HEK293 (cell line): ENCODE data around the gene HSPB6.

Source experiments
- CTCF ChIA-PET: fragments of 350-600 bp; formaldehyde crosslinking; extraction: SDS; loops from one replicate; lab custom pipeline; 2021; ENCODE audit warnings: antibody characterized with exemption; lab: Yijun Ruan, JAX
- POLR2A ChIA-PET: fragments of 300-600 bp; formaldehyde crosslinking; extraction: SDS; loops from one replicate; lab custom pipeline; 2020; ENCODE audit warnings: antibody characterized with exemption, inconsistent platforms; lab: Yijun Ruan, JAX
- H3K27ac ChIP-seq: fragments of 200-500 bp; sonication (Bioruptor generic); 2 replicates; pipeline ENCODE4 v1.5.1; 2014; ENCODE audit warnings: low read depth, low read length, control low read depth, inconsistent platforms; ENCODE audit errors: extremely low read depth
- H3K36me3 ChIP-seq, 2 experiments: fragments of 200-500 bp in 1 of 2; sonication (Bioruptor generic) in 1 of 2; 1 replicate in 1 of 2; 2 replicates in 1 of 2; pipeline ENCODE4 v1.5.1; 2014 to 2017; ENCODE audit warnings: inconsistent platforms in 2 of 2, low read length in 2 of 2; ENCODE audit not compliant: control insufficient read depth in 2 of 2, insufficient read depth in 1 of 2
- H3K4me1 ChIP-seq: fragments of 200-500 bp; sonication (Bioruptor generic); 2 replicates; pipeline ENCODE4 v1.5.1; 2014; ENCODE audit warnings: mild to moderate bottlenecking, low read length, inconsistent platforms; ENCODE audit not compliant: control insufficient read depth, insufficient read depth
- H3K4me3 ChIP-seq: 2 replicates; pipeline ENCODE4 v1.5.1; 2011; ENCODE audit warnings: low read depth, mild to moderate bottlenecking, control low read depth, low read length, moderate library complexity
- H3K9me3 ChIP-seq: fragments of 200-500 bp; sonication (Bioruptor generic); 2 replicates; pipeline ENCODE4 v1.5.1; 2014; ENCODE audit warnings: low read depth, low read length, inconsistent platforms; ENCODE audit not compliant: control insufficient read depth, insufficient read depth
- KLF16 ChIP-seq: fragments of 450-650 bp; formaldehyde crosslinking; IDR thresholded peaks from 2 replicates; pipeline ENCODE4 v1.5.1; 2017; ENCODE audit warnings: missing biosample characterization, missing genetic modification characterization
- KLF8 ChIP-seq: fragments of 450-650 bp; formaldehyde crosslinking; IDR thresholded peaks from 2 replicates; pipeline ENCODE4 v1.5.1; 2016; ENCODE audit warnings: missing biosample characterization, missing genetic modification characterization
- MEIS1 ChIP-seq: sonication (generic); formaldehyde crosslinking; IDR thresholded peaks from 2 replicates; pipeline ENCODE4 v1.8.1; 2022; ENCODE audit warnings: missing genetic modification reagents, mild to moderate bottlenecking, borderline replicate concordance
- REPIN1 ChIP-seq: fragments of 450-650 bp; formaldehyde crosslinking; IDR thresholded peaks from 2 replicates; pipeline ENCODE4 v1.5.1; 2017; ENCODE audit warnings: missing biosample characterization, missing genetic modification characterization, low read depth
- SP2 ChIP-seq: fragments of 450-650 bp; formaldehyde crosslinking; IDR thresholded peaks from 2 replicates; pipeline ENCODE4 v1.5.1; 2016; ENCODE audit warnings: missing biosample characterization, missing genetic modification characterization
- ZNF121 ChIP-seq: fragments of 450-650 bp; formaldehyde crosslinking; IDR thresholded peaks from 2 replicates; pipeline ENCODE4 v1.5.1; 2016; ENCODE audit warnings: missing biosample characterization, missing genetic modification characterization
- ZNF221 ChIP-seq: fragments of 450-650 bp; formaldehyde crosslinking; IDR thresholded peaks from 2 replicates; pipeline ENCODE4 v1.5.1; 2017; ENCODE audit warnings: missing biosample characterization, missing genetic modification characterization, borderline replicate concordance
- ZNF24 ChIP-seq: fragments of 450-650 bp; formaldehyde crosslinking; IDR thresholded peaks from 2 replicates; pipeline ENCODE4 v1.5.1; 2016; ENCODE audit warnings: missing biosample characterization, missing genetic modification characterization
- ZNF248 ChIP-seq: fragments of 450-650 bp; formaldehyde crosslinking; IDR thresholded peaks from 2 replicates; pipeline ENCODE4 v1.5.1; 2017; ENCODE audit warnings: missing biosample characterization, missing genetic modification characterization
- ZNF311 ChIP-seq: fragments of 450-650 bp; formaldehyde crosslinking; IDR thresholded peaks from 2 replicates; pipeline ENCODE4 v1.5.1; 2017; ENCODE audit warnings: missing biosample characterization, missing genetic modification characterization, borderline replicate concordance
- ZNF341 ChIP-seq: fragments of 450-650 bp; formaldehyde crosslinking; IDR thresholded peaks from 2 replicates; pipeline ENCODE4; 2016; ENCODE audit warnings: low read depth, missing biosample characterization, missing genetic modification characterization
- ZNF426 ChIP-seq: fragments of 450-650 bp; formaldehyde crosslinking; IDR thresholded peaks from 2 replicates; pipeline ENCODE4 v1.5.1; 2017; ENCODE audit warnings: missing biosample characterization, missing genetic modification characterization, mild to moderate bottlenecking, inconsistent platforms, moderate library complexity
- ZNF549 ChIP-seq: fragments of 450-650 bp; IDR thresholded peaks from 2 replicates; pipeline ENCODE4 v1.5.1; 2018; ENCODE audit warnings: missing biosample characterization, missing genetic modification characterization, mild to moderate bottlenecking, inconsistent platforms, moderate library complexity
- ZNF600 ChIP-seq: fragments of 450-650 bp; formaldehyde crosslinking; IDR thresholded peaks from 2 replicates; pipeline ENCODE4 v1.5.1; 2016; ENCODE audit warnings: missing biosample characterization, missing genetic modification characterization
- ZNF707 ChIP-seq: fragments of 450-650 bp; formaldehyde crosslinking; IDR thresholded peaks from 2 replicates; pipeline ENCODE4 v1.5.1; 2016; ENCODE audit warnings: missing biosample characterization, missing genetic modification characterization
- ZNF776 ChIP-seq: fragments of 450-650 bp; formaldehyde crosslinking; IDR thresholded peaks from 2 replicates; pipeline ENCODE4 v1.5.0; 2017; ENCODE audit warnings: missing biosample characterization, missing genetic modification characterization, borderline replicate concordance
- TF ChIP-seq, protein P1 (sequence below): fragments of 450-650 bp; formaldehyde crosslinking; IDR thresholded peaks from 2 replicates; pipeline ENCODE4 v1.5.1; 2016; ENCODE audit warnings: missing biosample characterization, missing genetic modification characterization
- TF ChIP-seq, protein P2 (sequence below): fragments of 450-650 bp; formaldehyde crosslinking; IDR thresholded peaks from 2 replicates; pipeline ENCODE4 v1.5.1; 2016; ENCODE audit warnings: missing biosample characterization, missing genetic modification characterization
- TF ChIP-seq, protein P3 (sequence below): fragments of 450-650 bp; formaldehyde crosslinking; IDR thresholded peaks from 2 replicates; pipeline ENCODE4 v1.5.1; 2016; ENCODE audit warnings: missing biosample characterization, missing genetic modification characterization, low read depth

The HSPB6 gene

DNA sequence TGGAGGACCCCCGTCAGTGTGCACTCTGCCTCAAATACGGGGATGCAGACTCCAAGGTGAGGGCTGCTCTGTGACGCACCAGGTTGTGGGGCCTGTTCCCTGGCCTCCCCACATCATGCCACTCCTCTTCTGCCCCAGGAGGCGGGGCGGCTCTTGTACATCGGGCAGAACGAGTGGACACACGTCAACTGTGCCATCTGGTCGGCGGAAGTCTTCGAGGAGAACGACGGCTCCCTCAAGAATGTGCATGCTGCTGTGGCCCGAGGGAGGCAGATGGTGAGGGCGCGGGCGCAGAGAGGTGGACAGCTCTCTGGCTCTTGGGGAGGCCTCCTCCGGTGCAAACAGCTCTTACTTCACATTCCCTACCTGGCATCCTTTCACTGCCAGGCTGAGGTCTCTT is 27.8 kb downstream of the HSPB6 start:
- Histone ChIP-seq H3K27ac (no peak overlapping the region), H3K4me3 (no peak overlapping the region), H3K36me3 (peaks cover 97 to 98% of the 10 kb centered on the region in 2 experiments), H3K9me3 (no peaks in the 10 kb centered on the region), H3K4me1 (no peaks in the 10 kb centered on the region)
- ChIA-PET POLR2A (interaction anchor here (1.0 to 13.6 kb wide), 3 partner anchors 9 to 85 kb away, joined by 3 to 204 read pairs (median 7); no protein-coding TSS in a partner anchor), CTCF (interaction anchor here (0.6 kb wide), 1 partner anchor 39 kb away, joined by 4 read pairs; no protein-coding TSS in a partner anchor)
- TF ChIP-seq MEIS1 (CRISPR knock-in tag): no peak
- no peak for TF ChIP-seq ZNF24 (tag by site-specific recombination)
- no peak for TF ChIP-seq ZNF426
- TF ChIP-seq ZNF121 (tag by site-specific recombination): no peak
- TF ChIP-seq, protein P1, sequence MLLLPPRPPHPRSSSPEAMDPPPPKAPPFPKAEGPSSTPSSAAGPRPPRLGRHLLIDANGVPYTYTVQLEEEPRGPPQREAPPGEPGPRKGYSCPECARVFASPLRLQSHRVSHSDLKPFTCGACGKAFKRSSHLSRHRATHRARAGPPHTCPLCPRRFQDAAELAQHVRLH (tag by site-specific recombination): no peak
- TF ChIP-seq KLF16 (tag by site-specific recombination): no peak
- TF ChIP-seq ZNF707 (tag by site-specific recombination): no peak
- no peak for TF ChIP-seq ZNF776
- no peak for TF ChIP-seq REPIN1 (tag by site-specific recombination)

DNA sequence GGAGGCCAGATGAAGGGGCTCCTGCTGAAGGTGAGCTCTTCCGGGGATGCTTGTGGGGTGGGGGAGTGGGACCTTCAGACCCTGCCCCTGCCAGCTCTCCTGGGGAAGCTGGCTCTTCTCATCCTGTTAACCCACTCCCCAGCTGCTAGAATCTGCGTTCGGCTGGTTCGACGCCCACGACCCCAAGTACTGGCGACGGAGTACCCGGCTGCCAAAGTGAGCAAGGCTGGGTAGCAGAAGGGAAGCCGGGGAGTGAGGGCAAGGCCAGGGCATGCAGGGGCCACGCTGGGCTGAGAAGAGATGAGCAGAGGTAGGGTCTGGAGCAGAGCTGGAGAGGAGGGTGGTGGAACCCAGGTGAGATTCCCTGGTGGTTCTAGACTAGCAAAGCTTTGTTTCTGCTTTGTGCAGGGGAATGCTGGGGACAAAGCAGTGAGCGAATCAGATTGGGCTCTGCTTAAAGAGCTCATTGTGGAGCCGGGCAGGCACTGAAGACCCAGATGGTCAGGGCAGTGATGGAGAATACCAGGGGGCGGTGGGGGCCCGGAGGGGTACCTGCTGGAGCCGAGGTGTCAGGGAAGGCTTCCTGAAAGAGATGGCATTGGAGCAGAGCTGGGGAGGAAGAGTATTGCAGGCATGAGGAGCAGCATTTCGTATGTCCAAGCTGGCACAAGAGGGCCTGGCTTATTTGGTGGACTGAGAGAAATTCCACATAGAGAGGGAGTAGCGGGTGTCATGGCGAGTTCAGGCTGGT is 28.7 kb downstream of the HSPB6 start:
- Histone ChIP-seq H3K36me3 (peaks cover 97 to 98% of the 10 kb centered on the region in 2 experiments), H3K4me1 (no peaks in the 10 kb centered on the region), H3K27ac (no peak overlapping the region), H3K9me3 (no peaks in the 10 kb centered on the region), H3K4me3 (no peak overlapping the region)
- peak; percentile 83 for TF ChIP-seq ZNF341
- TF ChIP-seq, protein P2, sequence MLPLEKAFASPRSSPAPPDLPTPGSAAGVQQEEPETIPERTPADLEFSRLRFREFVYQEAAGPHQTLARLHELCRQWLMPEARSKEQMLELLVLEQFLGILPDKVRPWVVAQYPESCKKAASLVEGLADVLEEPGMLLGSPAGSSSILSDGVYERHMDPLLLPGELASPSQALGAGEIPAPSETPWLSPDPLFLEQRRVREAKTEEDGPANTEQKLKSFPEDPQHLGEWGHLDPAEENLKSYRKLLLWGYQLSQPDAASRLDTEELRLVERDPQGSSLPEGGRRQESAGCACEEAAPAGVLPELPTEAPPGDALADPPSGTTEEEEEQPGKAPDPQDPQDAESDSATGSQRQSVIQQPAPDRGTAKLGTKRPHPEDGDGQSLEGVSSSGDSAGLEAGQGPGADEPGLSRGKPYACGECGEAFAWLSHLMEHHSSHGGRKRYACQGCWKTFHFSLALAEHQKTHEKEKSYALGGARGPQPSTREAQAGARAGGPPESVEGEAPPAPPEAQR (tag by site-specific recombination): no peak
- ChIA-PET POLR2A (interaction anchor here (0.6 to 13.6 kb wide), 7 partner anchors 9 to 84 kb away, joined by 3 to 204 read pairs (median 5); partner anchors contain the start of genes LIN37, PSENEN and U2AF1L4), CTCF (interaction anchor here (0.9 to 1.9 kb wide), 4 partner anchors 9 to 218 kb away, joined by 3 to 7 read pairs (median 4); no protein-coding TSS in a partner anchor)

DNA sequence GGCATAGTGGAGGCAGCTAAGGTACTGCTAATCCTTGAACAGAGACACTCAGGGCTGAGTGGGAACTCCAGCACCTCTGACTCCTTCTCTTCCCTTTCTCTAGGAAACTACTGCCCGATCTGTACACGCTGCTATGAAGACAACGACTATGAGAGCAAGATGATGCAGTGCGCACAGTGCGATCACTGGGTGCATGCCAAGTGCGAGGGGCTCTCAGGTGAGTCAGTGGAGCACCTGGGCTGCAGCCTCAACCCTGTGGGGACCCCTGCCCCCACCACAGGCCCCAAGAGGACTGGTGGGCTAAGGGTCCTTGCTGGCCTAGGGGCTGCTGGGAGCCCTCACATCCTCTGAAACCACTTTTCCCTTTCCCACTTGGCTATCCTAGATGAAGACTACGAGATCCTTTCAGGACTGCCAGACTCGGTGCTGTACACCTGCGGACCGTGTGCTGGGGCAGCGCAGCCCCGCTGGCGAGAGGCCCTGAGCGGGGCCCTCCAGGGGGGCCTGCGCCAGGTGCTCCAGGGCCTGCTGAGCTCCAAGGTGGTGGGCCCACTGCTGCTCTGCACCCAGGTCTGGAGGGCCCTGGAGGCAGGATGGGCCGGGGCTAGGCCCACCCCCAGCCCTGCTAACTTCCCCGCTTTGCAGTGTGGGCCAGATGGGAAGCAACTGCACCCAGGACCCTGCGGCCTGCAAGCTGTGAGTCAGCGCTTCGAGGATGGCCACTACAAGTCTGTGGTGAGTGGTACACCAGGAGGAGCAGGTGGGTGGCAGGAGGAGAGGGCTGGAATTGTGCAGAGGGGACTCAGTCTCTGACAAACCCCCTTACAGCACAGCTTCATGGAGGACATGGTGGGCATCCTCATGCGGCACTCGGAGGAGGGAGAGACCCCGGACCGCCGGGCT is 29.5 kb downstream of the HSPB6 start:
- TF ChIP-seq ZNF311 (tag by site-specific recombination) (no peak), SP2 (tag by site-specific recombination) (no peak), ZNF549 (tag by site-specific recombination) (no peak), ZNF221 (no peak), ZNF600 (tag by site-specific recombination) (no peak), ZNF248 (tag by site-specific recombination) (no peak), KLF8 (no peak)
- TF ChIP-seq, protein P3, sequence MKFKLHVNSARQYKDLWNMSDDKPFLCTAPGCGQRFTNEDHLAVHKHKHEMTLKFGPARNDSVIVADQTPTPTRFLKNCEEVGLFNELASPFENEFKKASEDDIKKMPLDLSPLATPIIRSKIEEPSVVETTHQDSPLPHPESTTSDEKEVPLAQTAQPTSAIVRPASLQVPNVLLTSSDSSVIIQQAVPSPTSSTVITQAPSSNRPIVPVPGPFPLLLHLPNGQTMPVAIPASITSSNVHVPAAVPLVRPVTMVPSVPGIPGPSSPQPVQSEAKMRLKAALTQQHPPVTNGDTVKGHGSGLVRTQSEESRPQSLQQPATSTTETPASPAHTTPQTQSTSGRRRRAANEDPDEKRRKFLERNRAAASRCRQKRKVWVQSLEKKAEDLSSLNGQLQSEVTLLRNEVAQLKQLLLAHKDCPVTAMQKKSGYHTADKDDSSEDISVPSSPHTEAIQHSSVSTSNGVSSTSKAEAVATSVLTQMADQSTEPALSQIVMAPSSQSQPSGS (tag by site-specific recombination): no peak
- Histone ChIP-seq H3K4me1 (no peaks in the 10 kb centered on the region), H3K27ac (peak overlapping the region; percentile 31; the same call in 1 of the 2 replicates), H3K4me3 (no peak overlapping the region), H3K36me3 (peaks cover 100% of the 10 kb centered on the region in 2 experiments), H3K9me3 (no peaks in the 10 kb centered on the region)
- CTCF ChIA-PET: interaction anchor here (0.9 to 1.9 kb wide), 4 partner anchors 9 to 217 kb away, joined by 3 to 7 read pairs (median 4); no protein-coding TSS in a partner anchor
- POLR2A ChIA-PET: interaction anchor here (0.6 to 13.6 kb wide), 7 partner anchors 9 to 83 kb away, joined by 3 to 204 read pairs (median 5); partner anchors contain the start of genes LIN37, PSENEN and U2AF1L4
